GM21717 (cell line): Measurements from ENCODE around the gene CLK3.
"Not testable (repeated sequence)": the region's sequence is repeated elsewhere in the genome, so short reads cannot be mapped to it uniquely, and the experiment has no call there.

ENCODE experiments used
- ATAC-seq: cut with Tn5 transposase; IDR thresholded peaks from one replicate; pipeline ENCODE4 v1.9.1; 2021; ENCODE audit warnings: mild to moderate bottlenecking, moderate library complexity; ENCODE audit not compliant: unreplicated experiment

CLK3 gene

GRCh38 chr15:74641151-74641550 is 25.5 kb downstream of the CLK3 start:
- no peak for ATAC-seq

GRCh38 chr15:74642348-74642733 is 26.7 kb downstream of the CLK3 start:
- ATAC-seq = no peak

- no peak for ATAC-seq
Measured at GRCh38 chr15:74642734-74643664, 27.4 kb downstream of the CLK3 start.

- no peak for ATAC-seq
Measured at GRCh38 chr15:74643665-74644204, 28.1 kb downstream of the CLK3 start.

GRCh38 chr15:74646480-74646879 is 30.8 kb downstream of the CLK3 start:
- ATAC-seq = no peak

GRCh38 chr15:74648051-74648842 is 32.6 kb downstream of the CLK3 start:
- no peak for ATAC-seq

- no peak for ATAC-seq
Measured at GRCh38 chr15:74651242-74651741, 35.7 kb downstream of the CLK3 start.

- no peak for ATAC-seq
Measured at GRCh38 chr15:74653426-74654102, 37.9 kb downstream of the CLK3 start.

- ATAC-seq = no peak
Measured at GRCh38 chr15:74655424-74655823, 39.8 kb downstream of the CLK3 start.

- ATAC-seq = no peak
Measured at GRCh38 chr15:74656935-74657535, 41.4 kb downstream of the CLK3 start.

- no peak for ATAC-seq
Measured at GRCh38 chr15:74657846-74658245, 42.2 kb downstream of the CLK3 start.

- ATAC-seq = not testable (repeated sequence)
Measured at GRCh38 chr15:74661280-74661679, 45.6 kb downstream of the CLK3 start.

GRCh38 chr15:74662064-74662860 is 46.6 kb downstream of the CLK3 start:
- no peak for ATAC-seq

- no peak for ATAC-seq
Measured at GRCh38 chr15:74663303-74664027, 47.8 kb downstream of the CLK3 start.

GRCh38 chr15:74664028-74664616 is 48.5 kb downstream of the CLK3 start:
- no peak for ATAC-seq

GRCh38 chr15:74664670-74665069 is 49.0 kb downstream of the CLK3 start:
- ATAC-seq = no peak

- no peak for ATAC-seq
Measured at GRCh38 chr15:74667975-74668374, 52.3 kb downstream of the CLK3 start.

GRCh38 chr15:74669627-74670026 is 54.0 kb downstream of the CLK3 start:
- no peak for ATAC-seq

- no peak for ATAC-seq
Measured at GRCh38 chr15:74674161-74674560, 58.5 kb downstream of the CLK3 start.
